Erythroblast (primary cell): Measurements from ENCODE around the gene TIPARP.

Source experiments
- GATA1 ChIP-seq: IDR thresholded peaks from 2 replicates; pipeline ENCODE4 v1.6.1; 2011; ENCODE audit warnings: low read depth, mild to moderate bottlenecking, control low read depth, low read length, moderate library complexity
- POLR2A ChIP-seq: IDR thresholded peaks from 2 replicates; pipeline ENCODE4 v1.6.1; 2011; ENCODE audit warnings: mild to moderate bottlenecking, low read length

DNA sequence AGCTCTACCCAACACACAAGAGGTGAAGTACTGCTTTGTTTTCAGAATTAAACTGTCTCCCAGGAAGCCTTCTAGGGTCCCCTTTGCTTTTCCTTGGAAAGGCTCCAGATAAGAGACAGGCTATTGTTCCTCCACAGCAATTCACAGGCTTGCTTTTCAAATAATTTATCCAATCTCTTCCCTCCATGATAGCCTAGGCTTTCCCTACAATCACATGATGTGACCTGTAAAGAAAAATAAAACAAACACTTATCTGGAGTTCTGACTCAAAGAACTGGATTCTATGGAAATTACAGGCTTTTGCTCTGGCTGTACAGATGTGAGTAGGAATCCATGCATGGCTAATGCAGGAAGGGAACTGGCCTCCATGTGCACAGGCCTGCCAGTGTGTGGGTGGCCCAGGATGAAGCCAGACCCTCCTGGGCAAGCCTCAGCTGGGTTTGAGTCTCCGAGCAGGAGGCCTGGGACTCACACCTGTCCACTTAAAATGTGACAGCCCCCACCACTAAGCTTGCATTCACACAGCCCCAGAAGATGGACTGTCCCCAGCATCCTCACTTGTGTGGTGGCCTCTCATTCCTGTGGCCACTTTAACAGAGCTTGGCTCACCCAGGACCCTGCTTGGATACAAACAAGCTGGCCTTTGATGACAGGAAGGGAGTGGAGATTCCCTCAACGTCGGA is 75.9 kb downstream of the TIPARP start:
- TF ChIP-seq POLR2A (no peak), GATA1 (no peak)
